ENCODE measurements around the gene UACA.
"Not testable (repeated sequence)": the region's sequence is repeated elsewhere in the genome, so short reads cannot be mapped to it uniquely, and the experiment has no call there.

Gene UACA

GRCh38 chr15:70763120-70763949 is at the start of gene UACA:
UACA (minus strand) TSS chr15:70763558; CDS start chr15:70763407, 151 bp downstream.
- TF ChIP-seq CTCF (conservative IDR thresholded peaks at IDR 0.05), result no peak
- H3K27ac ChIP-seq, result peak within 1 kb of the TSS; percentile 79

GRCh38 chr15:70812827-70813364 is 49.5 kb upstream of the UACA start:
- H3K27ac ChIP-seq, result no peak overlapping the region
- TF ChIP-seq CTCF (conservative IDR thresholded peaks at IDR 0.05), result no peak

GRCh38 chr15:70810916-70811578 is 47.7 kb upstream of the UACA start:
- H3K27ac ChIP-seq, result no peak overlapping the region
- TF ChIP-seq CTCF (conservative IDR thresholded peaks at IDR 0.05), result no peak

- no peak overlapping the region for H3K27ac ChIP-seq
Measured at GRCh38 chr15:70806992-70807712, 43.8 kb upstream of the UACA start.

GRCh38 chr15:70804388-70804787 is 41.0 kb upstream of the UACA start:
- not testable (repeated sequence) for H3K27ac ChIP-seq

More at GRCh38 chr15:70806992-70807712, 43.8 kb upstream of the UACA start:
- no peak for TF ChIP-seq CTCF (conservative IDR thresholded peaks at IDR 0.05)

- TF ChIP-seq CTCF (conservative IDR thresholded peaks at IDR 0.05), result no peak
- no peak overlapping the region for H3K27ac ChIP-seq
Measured at GRCh38 chr15:70802629-70803028, 39.3 kb upstream of the UACA start.

GRCh38 chr15:70801109-70801508 is 37.8 kb upstream of the UACA start:
- H3K27ac ChIP-seq, result no peak overlapping the region
- no peak for TF ChIP-seq CTCF (conservative IDR thresholded peaks at IDR 0.05)

All from VCaP (cell line).